HepG2 (cell line): Measurements from ENCODE around the gene RTN4. TPM values are rescaled to one million over a fixed set of nuclear protein-coding genes. Genes with fewer than 3 reads are reported as not detected.
A peak's percentile ranks its signal among the peaks of the same experiment; 100 is the strongest.

Source experiments
- AGO2 ChIP-seq: fragments of 200-400 bp; formaldehyde crosslinking; optimal IDR thresholded peaks from 2 replicates; pipeline ENCODE3; 2017; ENCODE audit warnings: mild to moderate bottlenecking, low read depth, low read length, moderate library complexity
- PAWR ChIP-seq: sonication (generic); formaldehyde crosslinking; IDR thresholded peaks from 2 replicates; pipeline ENCODE4 v1.4.0; 2020; ENCODE audit warnings: missing genetic modification reagents, mild to moderate bottlenecking, borderline replicate concordance
- ZNF790 ChIP-seq: sonication (generic); formaldehyde crosslinking; IDR thresholded peaks from 2 replicates; pipeline ENCODE4 v1.8.0; 2022; ENCODE audit warnings: missing genetic modification reagents, mild to moderate bottlenecking, borderline replicate concordance
- polyA plus RNA-seq, 8 experiments: library from polyadenylated mRNA; depleted of rRNA in 3 of 8; stranded (reverse) in 7 of 8; unstranded in 1 of 8; fragments of >200 nt; fragmentation: Illumina TruSeq in 4 of 8; extraction: Trizol in 4 of 8; gene quantifications; 2 replicates each; pipeline versions ENCODE4 v1.2.1 to v1.2.3, GENCODE V29; 2011 to 2016; ENCODE audit warnings: low read depth in 4 of 8, missing spikeins in 1 of 8, mixed read lengths in 1 of 8; ENCODE audit not compliant: insufficient read depth in 1 of 8
- total RNA-seq, 5 experiments: library from RNA; depleted of rRNA; stranded (reverse); fragments of >200 nt; fragmentation: Illumina TruSeq; extraction: Trizol; gene quantifications; 2 replicates each; pipeline ENCODE4 v1.2.3, GENCODE V29; 2016; ENCODE audit warnings: low read depth in 1 of 5
- TF ChIP-seq, protein P1 (sequence below), 2 experiments: sonication (generic) in 1 of 2; formaldehyde crosslinking in 1 of 2; IDR thresholded peaks; 2 replicates each; pipeline versions ENCODE4 v1.6.1 to v1.9.0; 2014 to 2022; ENCODE audit warnings: antibody characterized with exemption in 1 of 2, borderline replicate concordance in 1 of 2, inconsistent platforms in 1 of 2, low read depth in 1 of 2, missing genetic modification reagents in 1 of 2

The RTN4 gene
- total and polyA plus RNA-seq, 2 of the 13 experiments (the other 11 are each of a cell fraction or from before 2014, with no cell fraction given) = 98.4 to 133 TPM

DNA sequence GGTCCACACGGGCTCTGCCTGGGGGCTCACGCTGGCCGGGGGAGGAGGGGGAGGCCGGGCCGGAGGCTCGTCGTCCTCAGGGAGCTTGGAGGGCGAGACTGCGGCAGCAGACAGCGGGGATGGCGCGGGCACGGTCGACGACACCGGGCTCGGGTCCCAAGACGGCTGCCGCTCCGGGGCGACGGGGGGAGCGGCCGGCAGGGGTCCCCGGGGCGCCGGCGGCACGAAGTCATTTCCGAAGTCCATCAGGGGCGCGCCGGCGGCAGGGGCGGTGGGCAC, 491 bp downstream of the RTN4 start (continued):
- peak; percentile 14; the same call in 1 of the 2 replicates for TF ChIP-seq ZNF790 (CRISPR knock-in tag)
- TF ChIP-seq PAWR (CRISPR knock-in tag) = 0 out of 2 replicates have a peak, but pooled peaks have one; percentile 18
- TF ChIP-seq AGO2 = peak; percentile 82
- TF ChIP-seq, protein P1, sequence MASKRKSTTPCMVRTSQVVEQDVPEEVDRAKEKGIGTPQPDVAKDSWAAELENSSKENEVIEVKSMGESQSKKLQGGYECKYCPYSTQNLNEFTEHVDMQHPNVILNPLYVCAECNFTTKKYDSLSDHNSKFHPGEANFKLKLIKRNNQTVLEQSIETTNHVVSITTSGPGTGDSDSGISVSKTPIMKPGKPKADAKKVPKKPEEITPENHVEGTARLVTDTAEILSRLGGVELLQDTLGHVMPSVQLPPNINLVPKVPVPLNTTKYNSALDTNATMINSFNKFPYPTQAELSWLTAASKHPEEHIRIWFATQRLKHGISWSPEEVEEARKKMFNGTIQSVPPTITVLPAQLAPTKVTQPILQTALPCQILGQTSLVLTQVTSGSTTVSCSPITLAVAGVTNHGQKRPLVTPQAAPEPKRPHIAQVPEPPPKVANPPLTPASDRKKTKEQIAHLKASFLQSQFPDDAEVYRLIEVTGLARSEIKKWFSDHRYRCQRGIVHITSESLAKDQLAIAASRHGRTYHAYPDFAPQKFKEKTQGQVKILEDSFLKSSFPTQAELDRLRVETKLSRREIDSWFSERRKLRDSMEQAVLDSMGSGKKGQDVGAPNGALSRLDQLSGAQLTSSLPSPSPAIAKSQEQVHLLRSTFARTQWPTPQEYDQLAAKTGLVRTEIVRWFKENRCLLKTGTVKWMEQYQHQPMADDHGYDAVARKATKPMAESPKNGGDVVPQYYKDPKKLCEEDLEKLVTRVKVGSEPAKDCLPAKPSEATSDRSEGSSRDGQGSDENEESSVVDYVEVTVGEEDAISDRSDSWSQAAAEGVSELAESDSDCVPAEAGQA (IDR thresholded peaks at IDR 0.05; ENCODE audit: low read depth) = no peak
- TF ChIP-seq, protein P1 (CRISPR knock-in tag; IDR thresholded peaks at IDR 0.05; ENCODE audit: borderline replicate concordance) = 0 out of 2 replicates have a peak, but pooled peaks have one; percentile 34
